ENCODE data around the gene TEX38. TPM values are rescaled to one million over a fixed set of nuclear protein-coding genes. Genes with fewer than 3 reads are reported as not detected.
A peak's percentile ranks its signal among the peaks of the same experiment; 100 is the strongest.
"Not testable (repeated sequence)": the region's sequence is repeated elsewhere in the genome, so short reads cannot be mapped to it uniquely, and the experiment has no call there.

TEX38 gene
- polyA plus RNA-seq, 12 donors, result 0.20 to 0.58 (median 0.35) TPM; not detected in 8

DNA sequence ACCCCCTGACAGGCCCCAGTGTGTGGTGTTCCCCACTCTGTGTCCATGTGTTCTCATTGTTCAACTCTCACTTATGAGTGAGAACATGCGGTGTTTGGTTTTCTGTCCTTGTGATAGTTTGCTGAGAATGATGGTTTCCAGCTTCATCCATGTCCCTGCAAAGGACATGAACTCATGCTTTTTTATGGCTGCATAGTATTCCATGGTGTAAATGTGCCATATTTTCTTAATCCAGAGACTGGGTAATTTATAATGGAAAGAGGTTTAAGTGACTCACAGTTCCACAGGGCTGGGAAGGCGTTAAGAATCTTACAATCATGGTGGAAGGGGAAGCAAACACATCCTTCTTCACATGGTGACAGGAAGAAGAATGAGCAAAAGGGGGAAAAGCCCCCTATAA lies 17.0 kb upstream of the TEX38 start:
- not testable (repeated sequence) for DNase-seq

DNA sequence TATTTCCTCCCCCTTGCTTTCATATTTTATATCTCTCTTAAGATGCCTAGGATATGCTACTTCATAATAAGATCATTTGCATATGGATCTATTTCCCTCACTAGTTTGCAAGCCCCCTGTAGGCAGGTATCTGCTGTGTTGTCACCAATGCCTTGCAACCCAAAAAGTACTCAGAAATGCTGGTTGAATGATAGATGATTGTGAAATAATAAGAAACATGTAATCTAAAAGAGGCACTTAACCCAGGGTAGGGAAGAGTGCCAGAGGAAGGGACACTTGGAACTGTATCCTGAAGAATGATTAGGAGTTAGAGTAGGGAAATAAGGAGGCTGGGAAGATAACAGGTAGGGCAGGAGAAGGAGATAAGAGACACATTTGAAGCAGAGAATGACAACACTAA lies 15.8 kb upstream of the TEX38 start:
- no peak for DNase-seq

DNA sequence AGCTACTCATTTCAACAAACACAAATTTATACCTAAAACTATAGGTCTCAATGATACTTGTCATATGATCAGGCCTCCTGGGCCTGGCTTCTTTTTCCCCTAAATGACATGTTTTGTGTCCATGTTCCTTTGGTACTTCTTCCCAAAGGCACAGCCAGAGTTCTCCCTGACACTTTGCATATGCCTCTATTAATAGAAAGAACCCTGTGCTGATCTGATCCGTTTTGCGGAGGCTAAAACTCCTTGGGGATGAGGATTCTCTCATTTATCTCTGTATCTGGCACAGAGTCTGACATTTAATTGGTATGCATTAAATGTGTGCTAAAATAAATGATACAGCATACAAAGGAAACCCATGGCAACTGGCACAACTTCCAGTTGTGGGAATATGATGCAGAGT lies 15.0 kb upstream of the TEX38 start:
- DNase-seq, result no peak

DNA sequence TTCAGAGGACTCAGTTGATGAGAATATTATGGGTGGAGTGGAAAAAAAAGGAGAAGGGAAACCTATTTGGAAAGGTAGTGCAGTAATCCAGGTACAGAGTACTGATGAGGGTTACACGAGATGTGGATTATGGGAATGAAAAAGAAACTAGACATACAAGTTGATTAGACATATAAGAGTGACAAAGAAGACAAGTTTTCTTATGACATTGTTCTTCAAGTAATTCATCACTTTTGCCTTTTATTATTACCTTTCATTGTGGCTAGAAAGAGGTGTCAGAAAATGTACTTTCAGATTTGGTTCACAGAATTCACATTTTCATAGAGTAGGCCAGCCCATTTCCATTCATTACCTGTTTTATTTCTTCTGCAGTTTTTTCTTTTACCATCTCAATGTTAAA lies 13.9 kb upstream of the TEX38 start:
- no peak for DNase-seq

DNA sequence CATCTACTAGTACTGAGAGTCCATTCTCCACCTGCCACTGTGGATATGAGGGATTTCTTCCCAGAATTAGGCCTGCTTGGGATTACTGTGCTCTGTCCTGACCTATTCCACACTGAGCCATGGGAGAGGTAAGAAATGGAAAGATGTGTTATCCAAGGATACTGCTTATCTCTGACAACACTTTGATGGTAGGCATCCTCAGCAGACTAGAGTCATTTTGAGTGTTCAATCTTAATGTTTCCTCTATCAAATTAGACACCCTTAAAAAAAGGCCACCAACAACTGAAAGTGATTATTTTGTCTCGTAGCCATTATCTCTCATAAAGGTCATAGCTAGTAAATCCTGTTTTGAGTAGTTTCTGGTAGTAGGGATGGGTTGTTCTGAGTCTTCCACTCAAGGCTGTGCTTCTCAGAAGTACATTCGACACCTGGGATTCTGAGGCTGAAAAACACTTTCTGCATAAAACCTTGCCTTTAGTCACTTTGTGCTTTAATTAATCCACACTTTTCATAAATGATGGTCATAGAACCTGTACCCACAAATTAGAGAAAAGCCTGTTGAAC lies 12.3 kb upstream of the TEX38 start:
- no peak for DNase-seq

DNA sequence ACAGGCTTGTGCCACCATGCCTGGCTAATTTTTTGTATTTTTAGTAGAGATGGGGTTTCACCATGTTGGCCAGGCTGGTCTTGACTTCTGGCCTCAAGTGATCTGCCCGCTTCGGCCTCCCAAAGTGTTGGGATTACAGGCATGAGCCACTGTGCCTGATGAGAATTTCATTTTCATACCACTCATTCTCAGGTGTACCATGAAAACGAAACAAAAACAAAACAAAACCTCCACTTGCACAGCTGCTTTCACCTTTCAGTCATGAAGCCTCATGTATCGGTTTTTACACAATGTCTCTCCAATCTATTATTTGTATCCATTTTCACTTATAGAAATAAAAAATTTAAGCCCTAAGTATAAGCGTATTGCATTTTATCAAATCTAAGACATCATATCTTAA lies 11.5 kb upstream of the TEX38 start:
- not testable (repeated sequence) for DNase-seq

DNA sequence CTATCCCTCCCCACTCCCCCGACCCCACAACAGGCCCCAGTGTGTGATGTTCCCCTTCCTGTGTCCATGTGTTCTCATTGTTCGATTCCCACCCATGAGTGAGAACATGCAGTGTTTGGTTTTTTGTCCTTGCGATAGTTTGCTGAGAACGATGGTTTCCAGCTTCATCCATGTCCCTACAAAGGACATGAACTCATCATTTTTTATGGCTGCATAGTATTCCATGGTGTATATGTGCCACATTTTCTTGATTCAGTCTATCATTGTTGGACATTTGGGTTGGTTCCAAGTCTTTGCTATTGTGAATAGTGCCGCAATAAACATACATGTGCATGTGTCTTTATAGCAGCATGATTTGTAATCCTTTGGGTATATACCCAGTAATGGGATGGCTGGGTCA lies 8.7 kb upstream of the TEX38 start:
- not testable (repeated sequence) for DNase-seq

DNA sequence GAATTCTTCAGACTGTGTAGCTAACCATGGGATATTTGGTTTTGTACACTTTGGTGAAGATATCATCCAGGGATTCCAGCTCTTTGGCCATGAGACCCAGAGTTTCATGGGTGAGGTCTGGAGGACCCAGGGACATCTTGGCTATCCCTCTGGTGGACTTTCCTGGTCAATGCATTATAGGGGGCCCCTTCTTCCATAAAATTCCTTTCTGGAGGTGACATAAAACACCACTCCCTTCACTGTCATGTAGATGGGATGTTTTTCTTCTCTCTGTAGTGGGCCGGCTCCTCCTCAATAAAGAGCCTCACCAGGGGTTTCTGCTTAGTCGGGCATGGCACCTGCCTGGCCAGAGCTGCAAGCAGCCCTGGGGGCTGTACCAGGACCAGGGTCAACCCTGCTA lies 5.7 kb upstream of the TEX38 start:
- DNase-seq, result no peak

DNA sequence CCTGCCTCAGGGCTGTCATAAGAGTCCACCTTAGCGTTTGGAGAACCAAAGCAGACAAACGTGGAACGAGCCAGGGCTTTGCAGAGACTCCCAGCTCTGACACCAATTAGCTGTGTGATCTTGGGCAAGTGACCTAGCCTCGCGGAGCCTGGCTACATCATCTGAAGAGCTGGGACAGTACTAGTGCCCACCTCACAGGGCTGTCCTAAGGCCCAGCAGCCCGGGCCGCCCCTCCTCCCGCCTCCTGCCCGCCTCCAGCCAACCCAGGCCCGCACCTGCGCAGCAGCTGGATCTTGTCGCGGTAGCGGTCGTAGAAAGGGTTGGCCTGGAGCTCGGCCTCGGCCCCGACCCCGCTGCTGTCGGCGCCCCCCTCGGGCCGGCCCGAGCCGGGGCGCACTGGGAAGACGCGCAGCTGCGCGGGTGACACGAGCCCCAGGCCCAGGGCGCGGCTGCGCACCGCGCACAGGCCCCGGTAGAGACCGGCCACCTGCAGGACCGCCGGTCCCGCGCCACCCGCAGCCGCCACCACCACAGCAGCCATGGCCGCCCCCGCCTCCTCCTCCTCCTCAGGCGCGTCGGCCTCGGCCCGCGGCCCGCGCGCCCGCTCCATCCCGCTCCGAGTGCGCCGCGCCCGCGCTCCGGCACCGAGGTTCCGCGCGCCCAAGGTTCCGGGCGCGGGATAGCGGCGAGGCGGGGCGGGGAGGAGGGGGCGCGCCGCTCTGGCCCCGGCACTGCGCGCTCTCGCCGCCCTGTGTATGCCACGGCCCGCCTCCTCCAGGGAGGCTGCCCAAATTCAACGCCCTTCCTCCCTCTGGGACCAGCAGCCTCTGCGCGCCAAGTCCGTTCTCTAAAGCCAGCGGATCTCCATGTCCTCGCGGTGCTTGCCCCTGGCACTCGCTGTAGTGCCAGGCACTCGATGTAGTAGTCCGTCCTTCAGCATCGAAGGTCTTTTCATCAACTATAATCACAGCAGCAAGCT lies 3.6 kb upstream of the TEX38 start, which contains the start of gene ATPAF1:
Gene ATPAF1, minus strand, starts transcription at position 583 of the 979 bp plus-strand sequence. Its CDS starts 42 bp downstream, at position 541.
- peak; percentile 62 for DNase-seq

DNA sequence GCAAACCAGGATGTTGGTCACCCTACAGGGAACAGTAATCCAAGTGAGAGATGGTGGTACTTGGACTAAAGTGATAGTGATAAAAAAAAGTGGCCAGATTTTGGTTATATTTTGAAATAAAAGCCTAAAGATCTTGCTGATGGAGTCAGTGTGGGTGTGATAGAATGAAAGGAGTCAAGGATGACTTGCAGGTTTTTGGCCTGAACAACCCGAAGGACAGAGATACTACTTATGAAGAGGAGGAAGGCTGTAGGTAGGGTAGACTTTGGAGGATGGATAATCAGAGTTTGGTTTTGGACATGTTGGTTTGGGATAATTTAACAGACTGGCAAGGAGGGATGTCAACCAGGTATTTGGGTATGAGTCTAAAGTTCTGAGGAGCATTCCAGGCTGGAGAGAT lies 1.5 kb upstream of the TEX38 start:
- DNase-seq, result no peak

DNA sequence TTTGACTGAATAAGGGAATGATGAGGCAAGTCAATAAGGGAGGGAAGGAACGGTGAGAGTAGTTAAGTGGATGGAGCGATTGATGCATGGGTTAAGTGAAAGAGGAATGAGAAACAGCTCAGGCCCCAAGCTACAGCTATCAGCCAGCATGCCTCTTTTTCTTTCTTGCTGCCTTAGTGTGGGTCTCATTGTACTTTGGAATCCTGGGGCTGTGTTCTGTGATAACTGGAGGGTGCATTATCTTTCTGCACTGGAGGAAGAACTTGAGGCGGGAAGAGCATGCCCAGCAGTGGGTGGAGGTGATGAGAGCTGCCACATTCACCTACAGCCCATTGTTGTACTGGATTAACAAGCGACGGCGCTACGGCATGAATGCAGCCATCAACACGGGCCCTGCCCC lies 1.0 kb downstream of the TEX38 start:
- no peak for DNase-seq

DNA sequence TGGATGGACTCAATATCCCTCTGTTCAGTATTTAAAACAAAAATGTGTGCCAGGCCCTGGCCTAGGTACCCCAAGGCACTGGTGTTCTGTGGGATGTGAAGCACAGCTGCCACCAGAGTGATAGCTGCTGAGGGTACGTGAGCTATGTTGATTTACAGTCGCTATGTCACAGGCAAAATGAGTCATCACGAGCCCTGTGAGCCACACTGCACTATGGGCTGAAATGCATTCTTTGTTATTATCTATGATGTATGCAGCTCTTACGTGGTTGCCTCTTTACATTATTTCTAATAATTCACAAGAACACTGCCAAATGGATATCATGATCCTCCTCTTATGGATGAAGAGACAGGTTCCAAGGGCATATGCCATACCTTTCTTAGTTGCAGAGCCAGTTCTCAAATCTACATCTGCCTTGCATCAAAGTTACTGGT lies 2.1 kb downstream of the TEX38 start:
- DNase-seq, result no peak

DNA sequence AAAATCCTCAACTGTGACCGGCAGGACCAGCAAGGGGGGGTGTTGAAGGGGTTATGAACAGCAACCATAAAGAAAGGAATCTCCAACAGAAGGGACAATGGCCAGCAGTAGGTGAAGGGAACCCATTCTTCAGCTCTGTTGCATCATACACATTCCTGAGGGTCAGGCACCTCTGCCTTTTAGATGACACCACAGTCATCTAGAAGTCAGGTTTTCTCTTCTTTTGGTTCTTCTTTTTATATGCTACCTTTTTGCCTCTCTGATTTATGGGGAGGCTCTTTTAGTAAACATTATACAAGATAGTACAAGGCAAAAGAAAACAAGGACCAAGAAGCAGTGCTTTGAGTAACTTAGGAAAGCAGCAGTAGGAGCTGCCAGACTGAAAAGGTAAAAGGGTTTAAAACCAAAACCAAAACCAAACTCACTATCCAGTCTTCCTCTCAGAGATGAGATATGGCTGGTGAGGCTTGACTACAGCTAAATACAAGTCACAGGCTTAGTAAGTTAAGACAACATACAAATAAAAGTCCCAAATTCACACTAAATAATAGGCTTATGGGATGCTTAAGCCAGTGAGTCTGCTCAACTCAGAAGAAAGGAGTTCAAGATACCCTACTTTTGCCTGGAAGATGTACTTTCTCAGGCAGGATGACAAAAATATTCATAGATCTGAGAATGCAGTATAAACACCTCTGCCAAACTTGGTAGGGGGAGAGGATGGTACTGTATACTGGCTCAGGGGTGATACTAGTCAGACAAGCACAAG lies 4.1 kb downstream of the TEX38 start:
- no peak for DNase-seq

DNA sequence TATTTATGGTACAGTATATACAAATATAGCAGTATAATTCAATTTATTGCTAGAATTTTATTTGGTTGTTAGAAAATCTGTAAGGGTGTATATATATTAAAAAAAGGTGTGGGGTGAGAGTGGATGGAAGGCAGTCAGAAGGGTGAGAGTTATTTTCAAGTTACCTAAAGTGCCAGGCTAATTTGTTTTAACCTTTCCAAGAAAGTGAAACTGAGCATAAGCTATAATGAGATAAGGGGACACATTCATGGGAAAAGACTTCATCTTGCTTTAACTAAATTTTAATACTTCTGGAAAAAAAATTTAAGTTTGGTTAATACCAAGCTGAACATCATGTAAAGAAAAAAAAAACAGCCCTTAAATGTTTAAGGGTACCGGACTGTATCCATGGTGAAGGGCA lies 4.9 kb downstream of the TEX38 start:
- no peak for DNase-seq

DNA sequence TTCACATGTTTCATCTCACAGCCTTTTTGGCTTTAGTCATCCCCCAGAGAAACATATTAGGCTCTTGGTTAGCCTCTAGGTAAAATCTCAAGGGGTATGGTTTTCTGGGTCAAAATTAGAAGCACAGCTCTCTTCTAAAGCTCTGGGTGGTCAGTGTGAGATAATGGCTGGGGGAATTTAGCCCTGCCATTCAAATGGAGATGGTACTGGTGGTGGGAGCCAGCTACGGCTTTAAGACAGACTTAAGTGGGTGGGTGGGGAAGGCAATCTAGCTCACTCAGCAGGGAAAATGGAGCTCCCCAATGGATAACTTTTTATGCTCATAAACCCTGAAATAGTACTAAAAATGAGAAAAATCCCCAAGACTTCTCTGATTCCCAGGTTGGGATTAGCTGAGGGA lies 5.7 kb downstream of the TEX38 start:
- DNase-seq, result no peak

DNA sequence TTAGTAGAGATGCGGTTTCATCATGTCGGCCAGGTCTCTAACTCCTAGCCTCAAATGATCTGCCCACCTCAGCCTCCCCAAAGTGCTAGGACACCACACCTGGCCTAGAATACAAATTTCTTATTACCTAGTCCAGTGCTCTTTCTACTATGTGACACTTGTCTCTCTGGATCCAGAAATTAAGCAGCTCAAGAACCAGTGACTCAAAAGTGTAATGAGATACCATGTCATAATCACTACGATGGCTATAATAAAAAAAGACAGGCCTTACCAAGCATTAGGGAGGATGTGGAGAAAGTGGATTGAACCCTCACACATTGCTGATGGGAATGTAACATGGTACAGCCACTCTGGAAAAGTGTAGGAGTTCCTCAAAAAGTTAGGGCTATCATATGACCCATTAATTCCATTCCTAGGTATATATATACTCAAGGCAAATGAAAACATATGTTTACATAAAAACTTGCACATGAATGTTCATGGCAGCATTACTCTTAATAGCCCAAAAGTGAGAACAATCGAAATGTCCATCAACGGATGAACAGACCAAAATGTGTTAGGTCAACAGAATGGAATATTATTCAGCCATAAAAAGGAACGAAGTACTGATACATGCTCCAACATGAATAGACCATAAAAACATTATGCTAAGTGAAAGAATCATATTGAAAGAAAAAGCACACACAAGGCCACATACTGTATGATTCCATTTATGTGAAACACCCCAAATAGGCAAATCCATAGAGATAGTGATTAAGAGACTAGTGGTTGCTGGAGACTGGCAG lies 8.3 kb downstream of the TEX38 start:
- no peak for DNase-seq

DNA sequence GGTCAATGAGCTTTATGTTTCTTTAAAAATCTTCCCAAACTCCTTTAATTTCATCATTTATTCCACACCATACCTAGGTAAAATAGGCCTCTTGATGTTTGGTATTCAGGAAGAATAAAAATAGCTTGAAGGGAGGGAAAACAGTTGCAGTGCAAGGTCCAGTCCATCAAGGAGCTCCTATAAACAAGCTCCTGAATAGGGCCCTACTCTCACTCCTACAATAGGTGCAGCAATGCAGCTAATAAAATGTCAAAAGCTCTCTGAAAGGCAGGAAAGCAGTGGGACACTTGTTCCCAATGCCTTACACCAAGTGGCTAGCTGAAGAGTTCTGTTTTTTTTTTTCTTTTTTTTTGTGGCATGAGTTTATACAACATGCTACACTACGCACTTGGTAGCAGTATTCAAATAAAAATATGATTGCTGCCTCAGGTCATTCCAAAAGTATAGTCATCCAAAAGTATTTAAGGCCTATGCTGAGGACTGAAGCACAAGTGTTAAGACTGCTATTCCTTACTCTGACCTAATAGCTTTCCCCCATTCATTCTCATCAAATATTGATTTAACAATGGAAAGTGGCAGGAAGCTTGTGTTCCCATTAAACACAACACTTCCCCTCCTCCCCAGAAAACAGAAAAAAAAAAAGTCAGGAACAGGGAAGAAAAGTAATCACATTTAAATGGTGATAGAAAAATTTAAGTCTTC lies 9.8 kb downstream of the TEX38 start:
- DNase-seq, result no peak

DNA sequence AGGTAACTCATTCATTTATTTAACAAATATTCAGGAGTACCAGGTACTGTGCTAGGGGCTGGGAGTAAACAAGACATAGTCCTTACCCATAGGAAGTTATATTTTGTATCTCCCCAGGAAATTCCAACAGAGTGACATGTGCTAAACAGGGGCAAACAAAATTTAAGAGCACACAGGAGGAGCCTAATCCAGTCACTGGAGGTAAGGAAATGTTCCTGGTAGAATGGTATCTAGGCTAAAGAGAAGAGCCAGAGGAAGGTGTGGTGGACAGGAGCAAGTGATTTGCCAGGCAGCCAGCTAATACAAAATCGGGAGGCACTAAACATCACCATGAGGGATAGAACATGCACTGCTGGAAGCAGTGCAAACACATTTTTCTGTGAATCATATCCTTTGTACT lies 10.4 kb downstream of the TEX38 start:
- DNase-seq, result no peak

DNA sequence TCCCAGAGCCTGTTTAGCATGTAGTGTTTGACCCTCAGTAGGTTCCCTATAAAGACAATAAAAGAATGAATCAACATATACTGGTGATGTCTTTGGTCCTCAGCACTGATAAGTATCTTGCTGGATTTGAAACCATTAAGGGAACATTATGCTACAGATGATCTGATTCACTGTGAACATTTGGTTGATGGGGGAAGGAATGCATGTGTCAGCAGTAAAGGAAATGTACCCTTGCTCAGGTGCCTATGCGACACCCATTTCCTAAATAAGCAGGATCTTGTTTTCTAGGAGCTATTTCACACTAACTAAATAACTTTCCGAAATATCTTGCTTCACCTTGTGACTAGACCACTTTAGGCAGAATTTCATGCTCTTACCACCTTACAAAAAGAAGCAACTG lies 13.0 kb downstream of the TEX38 start:
- no peak for DNase-seq

DNA sequence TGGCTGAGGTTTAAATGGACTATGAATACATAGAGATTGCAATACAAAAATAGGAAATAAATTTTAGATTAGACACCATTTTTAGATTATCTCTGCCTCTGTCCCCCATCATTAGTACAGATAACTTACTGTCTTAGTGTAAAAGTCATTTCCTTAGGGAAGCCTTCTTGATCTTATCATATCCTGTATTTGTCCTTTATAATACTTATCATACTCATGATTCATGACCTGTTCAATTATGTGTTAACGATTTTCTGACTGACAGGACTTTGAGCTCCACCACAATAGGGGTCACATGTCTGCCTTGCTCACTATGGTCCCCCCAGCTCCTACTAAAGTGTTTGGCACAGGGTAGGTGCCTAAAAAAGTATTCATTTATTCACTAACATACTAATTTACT lies 14.6 kb downstream of the TEX38 start:
- DNase-seq, result no peak

DNA sequence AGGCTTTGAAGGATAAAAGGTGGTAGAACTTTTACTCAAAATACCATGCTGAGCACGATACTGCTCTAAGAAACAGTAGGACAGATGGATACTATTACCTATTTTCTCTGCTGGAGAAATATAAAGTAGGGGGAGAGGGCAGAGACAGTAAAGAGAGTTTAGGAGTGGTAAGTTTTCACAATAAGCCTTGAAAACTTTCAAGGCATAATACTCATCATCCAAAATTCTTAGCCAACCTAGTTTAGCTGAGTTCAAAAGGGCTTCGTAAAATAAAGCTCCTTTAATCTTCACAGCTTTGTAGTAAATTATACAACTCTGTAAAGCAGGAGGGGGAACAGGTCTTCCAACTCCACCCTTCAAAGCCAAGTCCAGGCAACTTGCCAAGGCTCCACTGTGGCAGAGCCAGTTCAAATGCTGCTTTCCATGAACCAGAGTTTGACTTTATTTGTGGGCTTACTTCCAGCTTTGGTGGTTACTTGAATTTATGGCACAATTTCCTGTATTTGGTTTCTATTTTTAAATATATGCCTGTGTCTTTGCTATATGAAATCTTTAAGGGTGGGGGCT lies 15.5 kb downstream of the TEX38 start:
- peak; percentile 18 for DNase-seq

All from muscle of arm (tissue), 12 donors.